C4-2B (cell line): ENCODE results near the gene LXN.

Experiments used
- CTCF ChIP-seq: fragments of 450-650 bp; conservative IDR thresholded peaks from 2 replicates; pipeline ENCODE4 v1.5.1; 2017; ENCODE audit warnings: mild to moderate bottlenecking
- ZFX ChIP-seq: fragments of 450-650 bp; IDR thresholded peaks from 2 replicates; pipeline ENCODE4 v1.6.1; 2017

- no peak for TF ChIP-seq CTCF
- no peak for TF ChIP-seq ZFX
Measured at GRCh38 chr3:158717576-158717975, 45.1 kb upstream of the LXN start.
